Hepatocyte (in vitro differentiated cells): ENCODE measurements around the gene GPATCH1. TPM values are rescaled to one million over a fixed set of nuclear protein-coding genes. Genes with fewer than 3 reads are reported as not detected.

ENCODE experiments used
- DNase-seq: peaks from one replicate; pipeline ENCODE4 v3.0.0-alpha.2; 2016; ENCODE audit warnings: low spot score
- H2AFZ ChIP-seq: fragments of 200-600 bp; sonication (generic); 2 replicates; pipeline ENCODE4 v1.6.0; 2016; ENCODE audit warnings: antibody characterized with exemption, mild to moderate bottlenecking
- H3K27ac ChIP-seq: fragments of 200-600 bp; sonication (generic); 2 replicates; pipeline ENCODE4 v1.5.1; 2016; ENCODE audit warnings: mild to moderate bottlenecking
- H3K27me3 ChIP-seq: fragments of 200-600 bp; sonication (generic); 2 replicates; pipeline ENCODE4 v1.6.1; 2016
- H3K36me3 ChIP-seq: fragments of 200-600 bp; sonication (generic); replicated peaks from 2 replicates; pipeline ENCODE4 v1.5.1; 2016; ENCODE audit warnings: low read depth; ENCODE audit not compliant: insufficient read depth
- H3K4me1 ChIP-seq: fragments of 200-600 bp; sonication (generic); 2 replicates; pipeline ENCODE4 v1.5.1; 2016; ENCODE audit warnings: mild to moderate bottlenecking, moderate library complexity; ENCODE audit not compliant: insufficient read depth
- H3K4me2 ChIP-seq: fragments of 200-600 bp; sonication (generic); 2 replicates; pipeline ENCODE4 v1.6.0; 2016
- H3K4me3 ChIP-seq: fragments of 200-600 bp; sonication (generic); 2 replicates; pipeline ENCODE4 v1.5.1; 2016; ENCODE audit warnings: mild to moderate bottlenecking
- H3K79me2 ChIP-seq: fragments of 200-600 bp; sonication (generic); 2 replicates; pipeline ENCODE4 v1.6.0; 2017; ENCODE audit warnings: mild to moderate bottlenecking
- H3K9me2 ChIP-seq: fragments of 200-600 bp; sonication (generic); replicated peaks from 2 replicates; pipeline ENCODE4 v1.6.0; 2017; ENCODE audit warnings: mild to moderate bottlenecking; ENCODE audit not compliant: insufficient read depth
- H3K9me3 ChIP-seq: fragments of 200-600 bp; sonication (generic); 2 replicates; pipeline ENCODE4 v1.5.1; 2016; ENCODE audit warnings: low read depth, mild to moderate bottlenecking
- H4K20me1 ChIP-seq: fragments of 200-600 bp; sonication (generic); 2 replicates; pipeline ENCODE4 v1.6.0; 2016; ENCODE audit warnings: mild to moderate bottlenecking; ENCODE audit not compliant: insufficient read depth, poor library complexity, severe bottlenecking
- CTCF ChIP-seq: fragments of 200-600 bp; sonication (generic); IDR thresholded peaks from 2 replicates; pipeline ENCODE4 v1.5.1; 2016; ENCODE audit warnings: antibody characterized with exemption, mild to moderate bottlenecking; ENCODE audit not compliant: poor library complexity
- EZH2 ChIP-seq: fragments of 200-600 bp; sonication (generic); IDR thresholded peaks from 2 replicates; pipeline ENCODE4 v1.6.1; 2016; ENCODE audit warnings: antibody characterized with exemption, mild to moderate bottlenecking, borderline replicate concordance
- EZH2phosphoT487 ChIP-seq: fragments of 200-600 bp; sonication (generic); IDR thresholded peaks from one replicate; pipeline ENCODE4 v1.6.1; 2018; ENCODE audit warnings: antibody characterized with exemption, mild to moderate bottlenecking, low read depth, moderate library complexity; ENCODE audit not compliant: unreplicated experiment, severe bottlenecking
- WGBS: methylation state at CpG from one replicate; pipeline ENCODE4 v1.1.6; 2016; ENCODE audit warnings: low lambda C conversion rate; ENCODE audit errors: missing lambda C conversion rate; 5-methylcytosine and 5-hydroxymethylcytosine counted together
- polyA plus RNA-seq: library from polyadenylated mRNA; unstranded; fragments of >200 nt; fragmentation: Nextera tagmentation; extraction: Ambion mirVana; gene quantifications from 2 replicates; pipeline ENCODE4 v1.2.1, GENCODE V29; 2016
- total RNA-seq: library from RNA; depleted of rRNA; stranded (reverse); fragments of >200 nt; gene quantifications from 2 replicates; pipeline ENCODE4 v1.2.3, GENCODE V29; 2014

The GPATCH1 gene
- total and polyA plus RNA-seq, 2 experiments from 2014 or later: 6.8 to 14.5 TPM

GRCh38 chr19:33067121-33067520, 13.9 kb upstream of the GPATCH1 start:
- no peaks in the 10 kb centered on the region for H3K4me1 ChIP-seq
- H3K4me2 ChIP-seq: no peak overlapping the region
- no peaks in the 10 kb centered on the region for H3K27me3 ChIP-seq
- 86% methylated on average over 8 of the region's 8 CpGs for WGBS
- no peaks in the 10 kb centered on the region for H3K36me3 ChIP-seq
- peaks cover 16% of the 10 kb centered on the region for H4K20me1 ChIP-seq
- no peaks in the 10 kb centered on the region for H3K9me2 ChIP-seq
- H2AFZ ChIP-seq: no peak overlapping the region
- no peak for DNase-seq
- H3K27ac ChIP-seq: no peak overlapping the region
- H3K9me3 ChIP-seq: no peaks in the 10 kb centered on the region
- no peak overlapping the region for H3K4me3 ChIP-seq
- TF ChIP-seq CTCF: no peak
- no peak for TF ChIP-seq EZH2phosphoT487
- no peak for TF ChIP-seq EZH2
- peaks cover 23% of the 10 kb centered on the region for H3K79me2 ChIP-seq

- H2AFZ ChIP-seq: no peak overlapping the region
- no peak overlapping the region for H3K4me3 ChIP-seq
- H3K9me2 ChIP-seq: no peaks in the 10 kb centered on the region
- no peak overlapping the region for H3K27ac ChIP-seq
- no peaks in the 10 kb centered on the region for H3K36me3 ChIP-seq
- TF ChIP-seq EZH2 (no peak), CTCF (no peak), EZH2phosphoT487 (no peak)
- no peaks in the 10 kb centered on the region for H3K79me2 ChIP-seq
- no peaks in the 10 kb centered on the region for H3K4me1 ChIP-seq
- no peak for DNase-seq
- H3K27me3 ChIP-seq: no peaks in the 10 kb centered on the region
- H3K9me3 ChIP-seq: no peaks in the 10 kb centered on the region
- 86% methylated on average over 7 of the region's 7 CpGs for WGBS
- no peak overlapping the region for H3K4me2 ChIP-seq
- no peaks in the 10 kb centered on the region for H4K20me1 ChIP-seq
Observed at GRCh38 chr19:33071887-33072286, 9.1 kb upstream of the GPATCH1 start.

- no peaks in the 10 kb centered on the region for H3K9me3 ChIP-seq
Observed at GRCh38 chr19:33075519-33075918, 5.5 kb upstream of the GPATCH1 start.

More at GRCh38 chr19:33075519-33075918, 5.5 kb upstream of the GPATCH1 start:
- Histone ChIP-seq H3K4me1 (peaks cover 8% of the 10 kb centered on the region), H3K4me3 (no peak overlapping the region), H3K4me2 (no peak overlapping the region), H3K9me2 (no peaks in the 10 kb centered on the region), H3K27me3 (no peaks in the 10 kb centered on the region), H4K20me1 (no peaks in the 10 kb centered on the region), H3K79me2 (no peaks in the 10 kb centered on the region), H3K36me3 (no peaks in the 10 kb centered on the region), H2AFZ (no peak overlapping the region), H3K27ac (no peak overlapping the region)
- 89% methylated on average over 2 of the region's 2 CpGs for WGBS
- TF ChIP-seq EZH2phosphoT487 (no peak), CTCF (no peak), EZH2 (no peak)
- no peak for DNase-seq
